ENCODE measurements around the gene DCTN4. TPM values are rescaled to one million over a fixed set of nuclear protein-coding genes. Genes with fewer than 3 reads are reported as not detected.
"Not testable (repeated sequence)": the region's sequence is repeated elsewhere in the genome, so short reads cannot be mapped to it uniquely, and the experiment has no call there.

DCTN4 gene
- total RNA-seq, 1 experiment from 2014 or later = 43.9 TPM

DNA sequence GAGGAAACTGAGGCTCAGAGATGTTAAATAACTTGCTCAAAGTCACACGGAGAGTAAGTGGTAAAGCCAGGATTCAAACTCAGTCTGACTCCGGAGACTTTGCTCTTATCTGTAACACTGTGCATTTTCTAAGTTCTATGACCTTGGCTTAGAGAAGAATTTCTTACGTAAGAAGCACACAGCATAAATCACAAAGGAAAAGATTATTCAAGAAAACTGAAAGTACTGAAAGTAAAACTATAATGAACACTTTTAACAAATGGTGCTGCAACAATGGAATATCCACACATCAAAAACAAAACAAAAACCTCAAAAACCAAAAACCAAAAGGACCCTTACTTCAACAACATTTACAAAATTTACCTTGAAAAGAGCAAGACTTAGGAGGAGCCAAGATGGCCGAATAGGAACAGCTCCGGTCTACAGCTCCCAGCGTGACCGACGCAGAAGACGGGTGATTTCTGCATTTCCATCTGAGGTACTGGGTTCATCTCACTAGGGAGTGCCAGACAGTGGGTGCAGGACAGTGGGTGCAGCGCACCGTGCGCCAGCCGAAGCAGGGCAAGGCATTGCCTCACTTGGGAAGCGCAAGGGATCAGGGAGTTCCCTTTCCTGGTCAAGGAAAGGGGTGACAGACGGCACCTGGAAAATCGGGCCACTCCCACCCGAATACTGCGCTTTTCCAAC is 16.2 kb downstream of the DCTN4 start:
- H3K27ac Mint-ChIP-seq; DNase-seq (ENCODE audit: low spot score); CTCF ChIA-PET; ATAC-seq; H3K4me3 Mint-ChIP-seq; POLR2A ChIA-PET; H3K27me3 Mint-ChIP-seq (ENCODE audit: low read depth): not testable (repeated sequence)
- Mint-ChIP-seq H3K4me1 (peaks cover 19% of the 10 kb centered on the region), H3K9me3 (peaks cover 20% of the 10 kb centered on the region), H3K36me3 (peaks cover 30% of the 10 kb centered on the region)

DNA sequence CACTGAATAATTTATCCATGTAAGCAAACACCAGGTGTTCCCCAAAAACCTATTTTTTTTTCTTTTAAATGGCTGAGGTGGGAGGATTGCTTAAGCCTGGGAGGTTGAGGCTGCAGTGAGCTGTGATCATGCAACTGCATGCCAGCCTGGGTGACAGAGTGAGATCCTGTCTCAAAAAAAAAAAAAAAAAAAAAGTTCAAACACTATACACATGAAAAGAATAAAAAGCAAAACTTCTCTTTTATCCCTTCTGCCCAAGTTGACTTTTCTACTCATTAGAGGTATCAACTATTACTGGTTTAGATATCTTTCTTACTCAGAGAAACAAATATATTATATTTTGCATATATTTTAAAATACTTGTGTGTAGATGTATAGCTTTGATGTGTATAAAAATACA is 17.8 kb downstream of the DCTN4 start:
- H3K27ac Mint-ChIP-seq = no peak overlapping the region
- ChIA-PET POLR2A (interaction anchor here (0.9 kb wide), 1 partner anchor 41 kb away, joined by 4 read pairs; the partner anchor contains the start of gene RBM22), CTCF (no interaction called here)
- peaks cover 29% of the 10 kb centered on the region for H3K4me1 Mint-ChIP-seq
- no peak for ATAC-seq
- no peak overlapping the region for H3K4me3 Mint-ChIP-seq
- no peak for TF ChIP-seq JUN (CRISPR knock-in tag; IDR thresholded peaks at IDR 0.05)
- no peak for TF ChIP-seq SOX15 (CRISPR knock-in tag; IDR thresholded peaks at IDR 0.05)
- no peak for TF ChIP-seq GTF2I (CRISPR knock-in tag; conservative IDR thresholded peaks at IDR 0.05)
- no peak for TF ChIP-seq SP1 (CRISPR knock-in tag; conservative IDR thresholded peaks at IDR 0.05)
- TF ChIP-seq, protein P1, sequence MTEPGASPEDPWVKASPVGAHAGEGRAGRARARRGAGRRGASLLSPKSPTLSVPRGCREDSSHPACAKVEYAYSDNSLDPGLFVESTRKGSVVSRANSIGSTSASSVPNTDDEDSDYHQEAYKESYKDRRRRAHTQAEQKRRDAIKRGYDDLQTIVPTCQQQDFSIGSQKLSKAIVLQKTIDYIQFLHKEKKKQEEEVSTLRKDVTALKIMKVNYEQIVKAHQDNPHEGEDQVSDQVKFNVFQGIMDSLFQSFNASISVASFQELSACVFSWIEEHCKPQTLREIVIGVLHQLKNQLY (CRISPR knock-in tag; IDR thresholded peaks at IDR 0.05) = no peak
- no peak for TF ChIP-seq CREM (CRISPR knock-in tag; IDR thresholded peaks at IDR 0.05)
- TF ChIP-seq, protein P2, sequence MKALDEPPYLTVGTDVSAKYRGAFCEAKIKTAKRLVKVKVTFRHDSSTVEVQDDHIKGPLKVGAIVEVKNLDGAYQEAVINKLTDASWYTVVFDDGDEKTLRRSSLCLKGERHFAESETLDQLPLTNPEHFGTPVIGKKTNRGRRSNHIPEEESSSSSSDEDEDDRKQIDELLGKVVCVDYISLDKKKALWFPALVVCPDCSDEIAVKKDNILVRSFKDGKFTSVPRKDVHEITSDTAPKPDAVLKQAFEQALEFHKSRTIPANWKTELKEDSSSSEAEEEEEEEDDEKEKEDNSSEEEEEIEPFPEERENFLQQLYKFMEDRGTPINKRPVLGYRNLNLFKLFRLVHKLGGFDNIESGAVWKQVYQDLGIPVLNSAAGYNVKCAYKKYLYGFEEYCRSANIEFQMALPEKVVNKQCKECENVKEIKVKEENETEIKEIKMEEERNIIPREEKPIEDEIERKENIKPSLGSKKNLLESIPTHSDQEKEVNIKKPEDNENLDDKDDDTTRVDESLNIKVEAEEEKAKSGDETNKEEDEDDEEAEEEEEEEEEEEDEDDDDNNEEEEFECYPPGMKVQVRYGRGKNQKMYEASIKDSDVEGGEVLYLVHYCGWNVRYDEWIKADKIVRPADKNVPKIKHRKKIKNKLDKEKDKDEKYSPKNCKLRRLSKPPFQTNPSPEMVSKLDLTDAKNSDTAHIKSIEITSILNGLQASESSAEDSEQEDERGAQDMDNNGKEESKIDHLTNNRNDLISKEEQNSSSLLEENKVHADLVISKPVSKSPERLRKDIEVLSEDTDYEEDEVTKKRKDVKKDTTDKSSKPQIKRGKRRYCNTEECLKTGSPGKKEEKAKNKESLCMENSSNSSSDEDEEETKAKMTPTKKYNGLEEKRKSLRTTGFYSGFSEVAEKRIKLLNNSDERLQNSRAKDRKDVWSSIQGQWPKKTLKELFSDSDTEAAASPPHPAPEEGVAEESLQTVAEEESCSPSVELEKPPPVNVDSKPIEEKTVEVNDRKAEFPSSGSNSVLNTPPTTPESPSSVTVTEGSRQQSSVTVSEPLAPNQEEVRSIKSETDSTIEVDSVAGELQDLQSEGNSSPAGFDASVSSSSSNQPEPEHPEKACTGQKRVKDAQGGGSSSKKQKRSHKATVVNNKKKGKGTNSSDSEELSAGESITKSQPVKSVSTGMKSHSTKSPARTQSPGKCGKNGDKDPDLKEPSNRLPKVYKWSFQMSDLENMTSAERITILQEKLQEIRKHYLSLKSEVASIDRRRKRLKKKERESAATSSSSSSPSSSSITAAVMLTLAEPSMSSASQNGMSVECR (CRISPR knock-in tag; IDR thresholded peaks at IDR 0.05; ENCODE audit: borderline replicate concordance) = no peak
- TF ChIP-seq, protein P3, sequence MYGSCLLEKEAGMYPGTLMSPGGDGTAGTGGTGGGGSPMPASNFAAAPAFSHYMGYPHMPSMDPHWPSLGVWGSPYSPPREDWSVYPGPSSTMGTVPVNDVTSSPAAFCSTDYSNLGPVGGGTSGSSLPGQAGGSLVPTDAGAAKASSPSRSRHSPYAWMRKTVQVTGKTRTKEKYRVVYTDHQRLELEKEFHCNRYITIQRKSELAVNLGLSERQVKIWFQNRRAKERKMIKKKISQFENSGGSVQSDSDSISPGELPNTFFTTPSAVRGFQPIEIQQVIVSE (CRISPR knock-in tag; IDR thresholded peaks at IDR 0.05; ENCODE audit: borderline replicate concordance) = no peak
- no peak for TF ChIP-seq ZNF121 (CRISPR knock-in tag; IDR thresholded peaks at IDR 0.05)
- no peak for TF ChIP-seq ETV6 (CRISPR knock-in tag; IDR thresholded peaks at IDR 0.05)
- no peak for TF ChIP-seq SMAD3 (CRISPR knock-in tag; IDR thresholded peaks at IDR 0.05; ENCODE audit: borderline replicate concordance)
- TF ChIP-seq FOXK1 (CRISPR knock-in tag; IDR thresholded peaks at IDR 0.05) = no peak
- TF ChIP-seq SMAD4 (CRISPR knock-in tag; IDR thresholded peaks at IDR 0.05) = no peak
- no peak for TF ChIP-seq NFYB (CRISPR knock-in tag; conservative IDR thresholded peaks at IDR 0.05; ENCODE audit: low read depth)
- TF ChIP-seq MAX (CRISPR knock-in tag; IDR thresholded peaks at IDR 0.05) = no peak
- TF ChIP-seq, protein P4, sequence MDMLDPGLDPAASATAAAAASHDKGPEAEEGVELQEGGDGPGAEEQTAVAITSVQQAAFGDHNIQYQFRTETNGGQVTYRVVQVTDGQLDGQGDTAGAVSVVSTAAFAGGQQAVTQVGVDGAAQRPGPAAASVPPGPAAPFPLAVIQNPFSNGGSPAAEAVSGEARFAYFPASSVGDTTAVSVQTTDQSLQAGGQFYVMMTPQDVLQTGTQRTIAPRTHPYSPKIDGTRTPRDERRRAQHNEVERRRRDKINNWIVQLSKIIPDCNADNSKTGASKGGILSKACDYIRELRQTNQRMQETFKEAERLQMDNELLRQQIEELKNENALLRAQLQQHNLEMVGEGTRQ (CRISPR knock-in tag; IDR thresholded peaks at IDR 0.05) = no peak
- no peak for TF ChIP-seq USF1 (CRISPR knock-in tag; IDR thresholded peaks at IDR 0.05)
- no peak for TF ChIP-seq NR1H2 (CRISPR knock-in tag; IDR thresholded peaks at IDR 0.05)
- TF ChIP-seq, protein P5, sequence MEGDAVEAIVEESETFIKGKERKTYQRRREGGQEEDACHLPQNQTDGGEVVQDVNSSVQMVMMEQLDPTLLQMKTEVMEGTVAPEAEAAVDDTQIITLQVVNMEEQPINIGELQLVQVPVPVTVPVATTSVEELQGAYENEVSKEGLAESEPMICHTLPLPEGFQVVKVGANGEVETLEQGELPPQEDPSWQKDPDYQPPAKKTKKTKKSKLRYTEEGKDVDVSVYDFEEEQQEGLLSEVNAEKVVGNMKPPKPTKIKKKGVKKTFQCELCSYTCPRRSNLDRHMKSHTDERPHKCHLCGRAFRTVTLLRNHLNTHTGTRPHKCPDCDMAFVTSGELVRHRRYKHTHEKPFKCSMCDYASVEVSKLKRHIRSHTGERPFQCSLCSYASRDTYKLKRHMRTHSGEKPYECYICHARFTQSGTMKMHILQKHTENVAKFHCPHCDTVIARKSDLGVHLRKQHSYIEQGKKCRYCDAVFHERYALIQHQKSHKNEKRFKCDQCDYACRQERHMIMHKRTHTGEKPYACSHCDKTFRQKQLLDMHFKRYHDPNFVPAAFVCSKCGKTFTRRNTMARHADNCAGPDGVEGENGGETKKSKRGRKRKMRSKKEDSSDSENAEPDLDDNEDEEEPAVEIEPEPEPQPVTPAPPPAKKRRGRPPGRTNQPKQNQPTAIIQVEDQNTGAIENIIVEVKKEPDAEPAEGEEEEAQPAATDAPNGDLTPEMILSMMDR (IDR thresholded peaks at IDR 0.05) = no peak
- H3K36me3 Mint-ChIP-seq = peaks cover 45% of the 10 kb centered on the region
- no peak for DNase-seq (ENCODE audit: low spot score)
- no peaks in the 10 kb centered on the region for H3K27me3 Mint-ChIP-seq (ENCODE audit: low read depth)
- H3K9me3 Mint-ChIP-seq = peaks cover 33% of the 10 kb centered on the region

Measured in WTC11 (cell line).